ENCODE data around the gene BLM.

BLM gene

DNA sequence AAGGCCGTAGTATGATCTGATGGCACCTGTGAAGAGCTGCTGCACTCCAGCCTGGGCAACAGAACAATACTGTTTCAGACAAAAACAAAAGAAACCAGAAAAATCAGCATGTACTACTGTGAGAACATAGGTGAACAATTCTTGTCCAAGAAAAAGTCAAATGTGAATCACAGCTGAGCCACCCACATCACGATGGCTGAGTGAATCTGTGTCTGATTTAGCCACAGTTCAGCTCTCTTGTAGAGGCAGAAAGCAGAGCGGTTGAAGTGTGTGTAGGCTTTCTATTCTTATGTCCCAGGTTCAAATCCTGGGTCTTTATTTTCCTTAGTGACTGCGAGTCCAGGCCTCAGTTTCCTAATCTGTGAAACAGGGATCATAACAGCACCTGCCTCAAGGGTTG lies 146.8 kb downstream of the BLM start:
- POLR2A ChIA-PET = interaction anchor here (1.0 to 1.2 kb wide), 2 partner anchors 69 to 147 kb away, joined by 3 to 4 read pairs; partner anchors contain the start of genes BLM and HDDC3
- TF ChIP-seq BHLHE40 (IDR thresholded peaks at IDR 0.05; ENCODE audit: borderline replicate concordance) (no peak), NFRKB (IDR thresholded peaks at IDR 0.05) (no peak), FOXA1 (IDR thresholded peaks at IDR 0.05) (no peak), FOXK2 (IDR thresholded peaks at IDR 0.05) (no peak), LEF1 (IDR thresholded peaks at IDR 0.05; ENCODE audit: borderline replicate concordance) (no peak), ZNF384 (IDR thresholded peaks at IDR 0.05) (no peak), ELF4 (IDR thresholded peaks at IDR 0.05) (no peak), L3MBTL2 (conservative IDR thresholded peaks at IDR 0.05) (no peak), ARNT (IDR thresholded peaks at IDR 0.05) (no peak), HDGF (IDR thresholded peaks at IDR 0.05; ENCODE audit: borderline replicate concordance) (no peak), SUZ12 (IDR thresholded peaks at IDR 0.05) (no peak)
- TF ChIP-seq, protein P1, sequence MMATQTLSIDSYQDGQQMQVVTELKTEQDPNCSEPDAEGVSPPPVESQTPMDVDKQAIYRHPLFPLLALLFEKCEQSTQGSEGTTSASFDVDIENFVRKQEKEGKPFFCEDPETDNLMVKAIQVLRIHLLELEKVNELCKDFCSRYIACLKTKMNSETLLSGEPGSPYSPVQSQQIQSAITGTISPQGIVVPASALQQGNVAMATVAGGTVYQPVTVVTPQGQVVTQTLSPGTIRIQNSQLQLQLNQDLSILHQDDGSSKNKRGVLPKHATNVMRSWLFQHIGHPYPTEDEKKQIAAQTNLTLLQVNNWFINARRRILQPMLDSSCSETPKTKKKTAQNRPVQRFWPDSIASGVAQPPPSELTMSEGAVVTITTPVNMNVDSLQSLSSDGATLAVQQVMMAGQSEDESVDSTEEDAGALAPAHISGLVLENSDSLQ (IDR thresholded peaks at IDR 0.05) = no peak
- no peak for DNase-seq (ENCODE audit: extremely low spot score)
- CTCF ChIA-PET = no interaction called here

GRCh38 chr15:90864507-90864906 lies 147.4 kb downstream of the BLM start:
- CTCF ChIA-PET = no interaction called here

GRCh38 chr15:90865702-90866101 lies 148.6 kb downstream of the BLM start:
- POLR2A ChIA-PET = no interaction called here
- TF ChIP-seq SP1 (IDR thresholded peaks at IDR 0.05) = no peak
- TF ChIP-seq TARDBP (IDR thresholded peaks at IDR 0.05) = no peak
- TF ChIP-seq, protein P1 (IDR thresholded peaks at IDR 0.05) = no peak
- TF ChIP-seq L3MBTL2 (conservative IDR thresholded peaks at IDR 0.05) = no peak
- no peak for TF ChIP-seq FOXM1 (IDR thresholded peaks at IDR 0.05; ENCODE audit: borderline replicate concordance)
- no peak for TF ChIP-seq FOXK2 (IDR thresholded peaks at IDR 0.05)
- TF ChIP-seq BHLHE40 (IDR thresholded peaks at IDR 0.05; ENCODE audit: borderline replicate concordance) = no peak
- no peak for TF ChIP-seq FOXA1 (IDR thresholded peaks at IDR 0.05)
- no peak for TF ChIP-seq LEF1 (IDR thresholded peaks at IDR 0.05; ENCODE audit: borderline replicate concordance)
- TF ChIP-seq NFRKB (IDR thresholded peaks at IDR 0.05) = no peak
- TF ChIP-seq ELF4 (IDR thresholded peaks at IDR 0.05) = no peak
- no peak for TF ChIP-seq ARNT (IDR thresholded peaks at IDR 0.05)
- no peak for DNase-seq (ENCODE audit: extremely low spot score)
- CTCF ChIA-PET = no interaction called here

More at GRCh38 chr15:90864507-90864906, 147.4 kb downstream of the BLM start:
- no peak for TF ChIP-seq SUZ12 (IDR thresholded peaks at IDR 0.05)
- TF ChIP-seq CTBP1 (IDR thresholded peaks at IDR 0.05; ENCODE audit: borderline replicate concordance) = no peak
- TF ChIP-seq LEF1 (IDR thresholded peaks at IDR 0.05; ENCODE audit: borderline replicate concordance) = no peak
- no peak for TF ChIP-seq TARDBP (IDR thresholded peaks at IDR 0.05)
- TF ChIP-seq L3MBTL2 (conservative IDR thresholded peaks at IDR 0.05) = no peak
- no peak for TF ChIP-seq BHLHE40 (IDR thresholded peaks at IDR 0.05; ENCODE audit: borderline replicate concordance)
- TF ChIP-seq FOXM1 (IDR thresholded peaks at IDR 0.05; ENCODE audit: borderline replicate concordance) = no peak
- TF ChIP-seq NFRKB (IDR thresholded peaks at IDR 0.05) = no peak
- no peak for TF ChIP-seq ZNF384 (IDR thresholded peaks at IDR 0.05)
- TF ChIP-seq FOXK2 (IDR thresholded peaks at IDR 0.05) = no peak
- POLR2A ChIA-PET = interaction anchor here (1.0 to 1.2 kb wide), 2 partner anchors 68 to 147 kb away, joined by 3 to 4 read pairs; partner anchors contain the start of genes BLM and HDDC3
- DNase-seq (ENCODE audit: extremely low spot score) = no peak
